GM21526 (cell line): Measurements from ENCODE around the gene KLHL12.

Source experiments
- ATAC-seq: cut with Tn5 transposase; IDR thresholded peaks from one replicate; pipeline ENCODE4 v1.9.1; 2021; ENCODE audit warnings: moderate library complexity; ENCODE audit not compliant: unreplicated experiment, low FRiP score

KLHL12 gene

DNA sequence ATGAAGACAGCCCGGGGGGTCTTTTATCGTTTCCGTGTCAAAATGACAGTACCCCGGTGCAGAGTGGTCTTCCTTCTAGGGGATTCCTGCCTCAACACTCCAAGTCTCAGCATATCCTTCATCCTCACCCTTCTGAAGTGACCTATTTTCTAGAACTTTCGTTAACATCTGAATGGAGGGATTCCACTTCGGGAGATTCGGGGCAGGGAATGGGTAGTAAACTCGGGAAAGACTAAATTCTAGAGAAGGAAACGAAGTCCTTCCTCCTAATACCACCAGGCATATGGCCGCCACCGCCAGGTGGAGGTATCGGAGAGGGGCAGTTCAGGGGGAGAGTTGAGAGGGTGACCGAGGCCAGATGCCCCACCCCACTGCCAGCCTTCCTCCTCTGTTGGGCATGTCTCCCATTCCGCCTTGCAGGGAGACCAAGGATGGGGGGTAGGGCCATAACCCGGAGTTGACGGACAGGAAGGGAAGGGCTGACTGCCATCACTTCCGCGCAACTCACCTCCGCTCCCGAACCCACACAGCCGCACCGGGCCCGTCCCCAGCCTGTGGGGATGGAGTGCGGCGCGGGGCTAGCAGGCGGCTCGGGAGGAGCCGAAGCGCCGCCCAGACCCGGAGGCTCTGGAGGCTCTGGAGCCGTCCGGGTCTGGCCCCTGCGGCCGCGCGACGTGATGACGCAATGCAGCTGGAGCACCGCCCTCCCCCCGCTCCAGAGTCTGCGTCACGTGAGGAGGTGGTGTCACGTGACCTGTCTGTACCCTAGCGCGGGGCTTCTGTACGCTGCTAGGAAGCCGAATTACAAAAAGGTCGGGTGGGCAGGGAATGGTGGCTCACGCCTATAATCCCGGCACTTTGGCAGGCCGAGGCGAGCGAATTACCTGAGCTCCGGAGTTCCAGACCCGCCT, at the start of gene KLHL12:
TSS of gene KLHL12 (minus strand) at position 654 of the 911 bp plus-strand sequence. CDS start 2,072 bp downstream, outside the sequence.
- peak; percentile 80 for ATAC-seq

GRCh38 chr1:202976633-202977032, 49.6 kb upstream of the KLHL12 start:
- no peak for ATAC-seq

DNA sequence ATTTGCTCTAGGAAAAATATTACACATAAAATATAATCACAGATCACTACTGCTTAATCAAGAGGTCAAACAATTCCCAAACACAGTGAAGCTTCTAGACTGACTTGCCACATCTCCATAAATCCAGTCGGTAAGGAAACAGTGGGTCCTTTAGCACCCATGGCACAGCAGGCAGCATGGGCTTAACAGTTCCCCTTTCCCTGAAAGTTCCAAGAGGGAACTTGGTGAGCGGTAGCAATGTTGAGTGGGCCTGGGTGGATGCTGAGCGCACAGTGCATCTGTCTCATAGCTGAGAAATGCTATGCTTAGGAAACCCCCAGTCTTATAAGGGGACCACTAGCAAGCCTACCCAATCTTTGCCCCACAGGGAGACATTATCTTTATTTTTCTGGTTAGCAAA, 47.8 kb upstream of the KLHL12 start:
- ATAC-seq, result no peak

- no peak for ATAC-seq
These were observed 45.0 kb upstream of the KLHL12 start for GRCh38 chr1:202972046-202972445.

GRCh38 chr1:202968895-202969295, 41.9 kb upstream of the KLHL12 start:
- no peak for ATAC-seq

GRCh38 chr1:202968351-202968750, 41.3 kb upstream of the KLHL12 start:
- ATAC-seq, result no peak

DNA sequence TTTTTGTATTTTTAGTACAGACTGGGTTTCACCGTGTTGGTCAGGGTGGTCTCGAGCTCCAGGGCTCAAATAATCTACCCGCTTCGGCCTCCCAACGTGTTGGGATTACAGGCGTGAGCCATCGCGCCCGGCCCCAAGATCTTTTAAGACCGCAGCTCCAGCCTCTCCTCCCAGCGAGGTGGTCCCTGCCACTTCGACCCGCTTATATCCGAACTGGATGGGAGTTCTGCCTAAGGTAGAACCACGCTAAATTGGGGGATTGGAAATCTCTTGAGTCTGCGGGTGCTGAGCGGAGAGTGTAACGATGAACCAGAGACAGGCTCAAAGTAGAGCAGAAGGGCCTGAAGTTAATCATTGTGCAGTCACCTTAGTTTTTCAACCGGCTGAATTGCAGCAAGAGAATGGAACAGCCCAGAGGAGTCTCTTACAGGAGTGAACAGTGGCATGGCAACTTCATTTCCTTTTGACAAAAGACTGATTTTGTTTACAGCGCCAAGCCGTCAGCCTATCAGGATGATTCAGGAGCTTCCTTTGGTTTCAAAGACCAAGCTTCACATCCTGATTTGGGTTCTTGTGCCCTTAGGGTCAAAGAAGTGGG, 40.7 kb upstream of the KLHL12 start:
- ATAC-seq, result no peak

- no peak for ATAC-seq
These were observed 39.2 kb upstream of the KLHL12 start for GRCh38 chr1:202966006-202966898.

- ATAC-seq, result no peak
These were observed 38.4 kb upstream of the KLHL12 start for GRCh38 chr1:202965422-202965821.

GRCh38 chr1:202964791-202965410, 37.9 kb upstream of the KLHL12 start:
- no peak for ATAC-seq

DNA sequence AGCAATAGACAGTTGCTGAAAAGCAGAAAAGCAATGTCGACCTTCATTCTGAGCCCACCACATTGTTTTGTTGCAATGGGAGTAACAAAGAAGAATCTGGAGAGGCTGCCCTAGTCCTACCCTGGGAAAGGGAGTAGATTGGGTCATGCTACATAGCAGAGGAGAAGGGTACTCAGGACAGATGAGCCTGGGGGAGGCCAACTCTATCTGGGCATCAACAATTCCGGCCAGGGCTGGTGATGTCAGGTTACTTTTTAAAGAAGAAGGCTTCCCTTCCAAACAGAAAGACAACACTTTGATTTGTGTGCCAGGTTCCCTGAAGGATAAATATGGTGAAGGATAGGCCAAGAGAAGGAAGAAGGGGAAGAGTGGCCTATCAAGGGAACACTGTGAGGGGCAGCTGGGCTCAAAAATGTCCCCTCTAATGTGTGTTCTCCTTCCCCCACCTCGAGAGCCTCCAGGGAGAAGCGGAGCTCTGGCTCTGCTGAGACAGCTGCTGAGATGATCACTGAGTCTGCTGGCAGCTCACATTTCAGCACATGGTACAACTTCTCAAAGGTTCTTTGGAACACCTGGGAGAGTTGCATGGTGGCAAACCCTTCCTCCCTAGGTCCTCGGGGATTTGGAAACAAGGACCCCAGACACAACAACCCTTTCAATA, 34.3 kb upstream of the KLHL12 start:
- ATAC-seq, result no peak

DNA sequence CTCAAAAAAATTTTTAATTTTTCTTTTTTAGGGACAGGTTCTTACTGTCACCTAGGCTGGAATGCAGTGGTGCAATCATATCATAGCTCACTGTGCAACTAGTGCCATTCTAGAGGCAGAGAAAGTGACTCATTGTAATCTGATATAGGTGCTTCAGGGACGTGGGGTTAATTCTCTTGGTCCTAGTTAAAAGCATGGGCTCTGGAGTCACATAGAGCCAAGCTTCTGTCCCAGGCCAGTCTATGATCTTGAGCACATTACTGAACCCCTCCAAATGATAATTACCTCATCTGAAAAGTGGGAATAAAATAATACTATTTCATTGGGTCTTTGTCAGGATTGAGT, 32.2 kb upstream of the KLHL12 start:
- no peak for ATAC-seq

DNA sequence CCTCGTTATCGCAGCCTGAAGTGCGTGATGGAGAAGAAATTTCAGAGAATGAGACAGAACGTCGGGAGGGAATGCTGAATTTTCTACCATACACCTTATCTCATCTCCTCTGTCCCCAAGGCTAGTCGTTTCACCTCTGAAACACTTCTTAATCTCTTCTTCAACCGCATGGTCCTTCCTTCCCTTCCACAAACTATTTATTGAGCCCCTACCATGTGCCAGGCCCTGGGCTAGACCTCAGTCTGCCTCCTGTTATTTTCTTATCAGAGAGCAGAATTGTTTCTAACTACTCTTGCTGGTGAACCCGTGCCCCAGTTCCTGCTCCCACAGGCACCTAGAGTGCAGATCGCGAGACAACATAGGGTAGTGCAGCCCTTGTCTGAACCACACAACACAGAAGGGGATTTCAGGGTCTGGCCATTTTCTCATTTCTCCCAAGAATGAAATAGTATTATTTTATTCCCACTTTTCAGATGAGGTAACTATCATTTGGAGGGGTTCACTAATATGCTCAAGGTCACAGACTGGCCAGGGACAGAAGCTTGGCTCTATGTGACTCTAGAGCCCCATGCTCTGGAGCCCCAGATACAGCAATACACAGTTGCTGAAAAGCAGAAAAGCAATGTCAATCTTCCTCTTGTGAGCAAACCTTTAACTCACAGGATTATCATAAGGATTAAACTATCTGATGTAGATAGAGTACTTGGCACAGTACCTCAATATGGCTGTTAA, 31.7 kb upstream of the KLHL12 start:
- ATAC-seq, result no peak

DNA sequence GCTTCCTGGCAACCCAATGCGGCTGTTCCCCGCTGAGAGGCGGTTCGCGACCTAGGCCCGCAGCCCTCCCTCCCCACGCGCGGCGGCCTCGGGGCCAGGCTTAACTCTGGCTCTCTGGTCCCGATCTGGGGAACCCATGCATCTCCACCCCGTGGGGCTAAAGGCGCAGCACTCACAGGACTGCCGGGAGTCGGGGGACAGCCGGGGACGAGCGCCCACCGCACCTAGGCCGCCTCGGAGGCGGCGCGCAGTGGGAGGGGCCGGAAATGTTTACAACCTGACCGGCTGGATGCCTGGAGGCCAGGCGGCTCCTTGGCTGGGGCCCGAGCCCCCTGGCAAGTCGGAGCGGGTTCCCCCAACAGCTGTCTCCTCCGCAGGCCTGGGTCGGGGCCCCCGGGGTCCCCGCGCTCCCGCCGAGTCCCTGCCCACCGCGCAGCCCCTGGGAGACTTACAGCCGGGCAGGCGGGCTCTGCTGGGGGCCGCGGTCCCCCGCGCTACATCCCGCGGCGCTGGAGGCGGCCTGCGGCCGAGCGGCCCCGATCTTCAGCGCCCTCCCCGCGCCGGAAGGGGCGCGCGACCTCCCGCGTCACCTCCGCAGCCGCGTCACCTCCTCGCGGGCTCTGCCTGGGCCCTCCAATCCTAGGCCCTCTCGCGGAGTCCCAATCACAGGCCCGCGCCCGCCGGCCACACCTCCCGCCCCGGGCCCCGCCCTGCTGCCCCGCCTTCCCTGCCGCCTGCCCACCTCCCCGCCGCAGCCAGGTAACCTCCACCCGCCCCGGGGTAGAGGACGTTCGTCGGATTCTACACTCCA, 30.9 kb upstream of the KLHL12 start, which contains the start of gene ADIPOR1:
TSS of gene ADIPOR1 (minus strand) at position 580 of the 811 bp plus-strand sequence. CDS start 7,242 bp downstream, outside the sequence.
- peak; percentile 93 for ATAC-seq

- ATAC-seq, result no peak
These were observed 29.9 kb upstream of the KLHL12 start for GRCh38 chr1:202956969-202957368.

GRCh38 chr1:202954057-202954745, 27.2 kb upstream of the KLHL12 start:
- ATAC-seq, result no peak

GRCh38 chr1:202953392-202953791, 26.4 kb upstream of the KLHL12 start:
- no peak for ATAC-seq

GRCh38 chr1:202952818-202953217, 25.8 kb upstream of the KLHL12 start:
- no peak for ATAC-seq
